ENCODE results near the gene LSM10. TPM values are rescaled to one million over a fixed set of nuclear protein-coding genes. Genes with fewer than 3 reads are reported as not detected.

LSM10 gene
- total and polyA plus RNA-seq, 7 donors: 50.5 to 114 (median 56.6) TPM

GRCh38 chr1:36408479-36408878 is 10.8 kb upstream of the LSM10 start:
- Histone ChIP-seq H3K27ac (no peak overlapping the region), H3K27me3 (no peaks in the 10 kb centered on the region), H3K4me1 (no peaks in the 10 kb centered on the region), H3K9me3 (no peaks in the 10 kb centered on the region), H3K36me3 (no peaks in the 10 kb centered on the region), H3K4me3 (no peak overlapping the region)
- intact Hi-C loops (cut with DNase I): no loop called here
- DNase-seq: no peak
- 83 to 84% methylated on average over 2 of the region's 2 CpGs for WGBS, 2 donors
- TF ChIP-seq POLR2A (IDR thresholded peaks at IDR 0.05) (no peak), EP300 (IDR thresholded peaks at IDR 0.05) (no peak), POLR2AphosphoS5 (IDR thresholded peaks at IDR 0.05) (no peak)
- TF ChIP-seq, protein P1, sequence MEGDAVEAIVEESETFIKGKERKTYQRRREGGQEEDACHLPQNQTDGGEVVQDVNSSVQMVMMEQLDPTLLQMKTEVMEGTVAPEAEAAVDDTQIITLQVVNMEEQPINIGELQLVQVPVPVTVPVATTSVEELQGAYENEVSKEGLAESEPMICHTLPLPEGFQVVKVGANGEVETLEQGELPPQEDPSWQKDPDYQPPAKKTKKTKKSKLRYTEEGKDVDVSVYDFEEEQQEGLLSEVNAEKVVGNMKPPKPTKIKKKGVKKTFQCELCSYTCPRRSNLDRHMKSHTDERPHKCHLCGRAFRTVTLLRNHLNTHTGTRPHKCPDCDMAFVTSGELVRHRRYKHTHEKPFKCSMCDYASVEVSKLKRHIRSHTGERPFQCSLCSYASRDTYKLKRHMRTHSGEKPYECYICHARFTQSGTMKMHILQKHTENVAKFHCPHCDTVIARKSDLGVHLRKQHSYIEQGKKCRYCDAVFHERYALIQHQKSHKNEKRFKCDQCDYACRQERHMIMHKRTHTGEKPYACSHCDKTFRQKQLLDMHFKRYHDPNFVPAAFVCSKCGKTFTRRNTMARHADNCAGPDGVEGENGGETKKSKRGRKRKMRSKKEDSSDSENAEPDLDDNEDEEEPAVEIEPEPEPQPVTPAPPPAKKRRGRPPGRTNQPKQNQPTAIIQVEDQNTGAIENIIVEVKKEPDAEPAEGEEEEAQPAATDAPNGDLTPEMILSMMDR (IDR thresholded peaks at IDR 0.05): no peak

DNA sequence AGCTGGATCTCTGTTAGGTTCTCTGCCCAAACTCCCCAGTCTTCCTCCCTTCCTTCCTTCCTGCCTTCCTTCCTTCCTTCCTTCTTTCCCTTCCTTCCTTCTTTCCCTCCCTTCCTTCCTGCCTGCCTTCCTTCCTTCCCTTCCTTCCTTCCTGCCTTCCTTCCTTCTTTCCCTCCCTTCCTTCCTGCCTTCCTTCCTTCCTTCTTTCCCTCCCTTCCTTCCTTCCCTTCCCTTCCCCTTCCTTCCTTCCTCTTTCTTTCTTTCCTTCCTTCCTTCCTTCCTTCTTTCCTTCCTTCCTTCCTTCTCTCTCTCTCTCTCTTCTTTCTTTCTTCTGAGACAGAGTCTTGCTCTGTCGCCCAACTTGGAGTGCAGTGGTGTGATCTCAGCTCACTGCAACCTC is 8.7 kb upstream of the LSM10 start:
- Histone ChIP-seq H3K36me3 (no peaks in the 10 kb centered on the region), H3K4me1 (no peaks in the 10 kb centered on the region), H3K4me3 (no peak overlapping the region), H3K27ac (no peak overlapping the region), H3K9me3 (no peaks in the 10 kb centered on the region), H3K27me3 (no peaks in the 10 kb centered on the region)
- 95 to 98% methylated on average over 1 of the region's 1 CpG for WGBS, 2 donors
- no peak for TF ChIP-seq POLR2AphosphoS5 (IDR thresholded peaks at IDR 0.05)
- TF ChIP-seq, protein P1 (IDR thresholded peaks at IDR 0.05): no peak
- no peak for TF ChIP-seq EP300 (IDR thresholded peaks at IDR 0.05)
- no peak for TF ChIP-seq POLR2A (IDR thresholded peaks at IDR 0.05)
- intact Hi-C loops (cut with DNase I): no loop called here
- no peak for DNase-seq

DNA sequence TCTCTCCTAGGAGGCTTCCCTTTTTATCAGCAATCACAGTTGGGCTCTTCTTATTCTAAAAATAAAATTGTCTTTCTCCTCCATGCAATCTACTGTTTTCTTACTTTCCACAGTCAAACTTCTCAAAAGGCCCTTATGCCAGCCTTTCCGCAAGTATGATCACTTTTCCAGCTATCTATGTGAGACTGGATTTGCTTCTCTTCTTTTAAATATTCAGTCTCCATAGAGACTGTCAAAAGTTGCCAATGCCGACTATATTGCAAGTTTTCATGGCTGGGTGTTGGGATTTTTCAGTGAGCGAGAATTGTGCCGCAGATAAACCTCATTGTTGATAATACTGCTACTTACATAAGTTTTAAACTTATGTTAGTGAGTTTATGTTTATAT is 4.8 kb upstream of the LSM10 start:
- intact Hi-C loops (cut with DNase I): no loop called here
- peaks cover 0 to 5% (median 3%) of the 10 kb centered on the region in 4 donors for H3K4me1 ChIP-seq
- WGBS, 2 donors: 92% methylated on average over 4 of the region's 4 CpGs
- TF ChIP-seq, protein P1 (IDR thresholded peaks at IDR 0.05): no peak
- TF ChIP-seq EP300 (IDR thresholded peaks at IDR 0.05) (no peak), POLR2A (IDR thresholded peaks at IDR 0.05) (no peak)
- H3K27ac ChIP-seq: no peak overlapping the region
- no peaks in the 10 kb centered on the region for H3K9me3 ChIP-seq
- DNase-seq: no peak
- H3K4me3 ChIP-seq: no peak overlapping the region
- H3K36me3 ChIP-seq: no peaks in the 10 kb centered on the region
- H3K27me3 ChIP-seq: no peaks in the 10 kb centered on the region

DNA sequence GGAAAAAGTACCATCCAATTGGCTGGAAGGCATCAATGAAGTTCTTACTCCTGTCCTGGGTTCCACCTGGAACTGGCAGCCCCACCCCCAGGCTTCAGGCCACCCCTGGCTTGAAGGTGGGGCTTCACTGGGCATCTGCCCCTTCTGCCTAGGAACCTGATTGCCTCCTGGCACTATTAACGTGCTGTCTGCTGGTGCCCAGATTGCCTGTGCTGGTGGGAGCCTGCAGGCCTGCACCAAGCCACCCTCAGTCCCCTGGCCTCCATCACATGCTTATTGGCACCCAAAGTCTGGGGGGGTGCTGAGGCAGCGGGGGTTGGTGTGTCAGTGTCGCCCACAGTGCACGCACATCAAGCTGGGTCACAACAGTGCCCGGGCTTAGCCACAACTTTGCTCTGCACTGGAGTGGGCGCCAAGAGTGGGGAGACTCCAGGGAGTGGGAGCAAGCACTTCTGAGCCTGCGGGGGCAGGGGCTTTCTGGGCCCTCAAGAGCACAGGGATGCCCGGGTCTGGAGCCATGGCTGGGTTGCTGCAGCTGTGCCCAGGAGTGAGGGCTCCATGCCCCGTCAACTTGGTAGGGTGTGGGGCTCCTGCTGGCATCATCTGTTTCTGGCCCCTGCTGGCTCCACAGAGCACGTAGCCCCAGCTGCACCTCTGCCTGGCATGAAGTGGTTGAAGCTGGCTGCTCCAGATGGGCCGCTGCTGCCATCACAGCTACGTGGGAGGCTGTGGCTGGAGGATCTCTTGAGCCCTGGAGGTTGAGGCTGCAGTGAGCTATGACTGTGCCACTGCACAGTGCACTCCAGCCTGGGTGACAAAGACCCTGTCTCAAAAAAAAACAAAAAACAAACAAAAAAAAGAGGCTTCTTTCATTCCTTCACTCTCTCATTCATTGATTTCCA is 4.1 kb upstream of the LSM10 start:
- Histone ChIP-seq H3K4me3 (peak overlapping the region in 1 of 4 donors; percentile 23), H3K27me3 (no peaks in the 10 kb centered on the region), H3K27ac (peak overlapping the region in 1 of 4 donors; percentile 55), H3K9me3 (no peaks in the 10 kb centered on the region), H3K36me3 (no peaks in the 10 kb centered on the region), H3K4me1 (peaks cover 0 to 9% (median 6%) of the 10 kb centered on the region in 4 donors)
- intact Hi-C loops (cut with DNase I): no loop called here
- no peak for DNase-seq
- 90 to 95% methylated on average over 12 of the region's 12 CpGs for WGBS, 2 donors
- no peak for TF ChIP-seq EP300 (IDR thresholded peaks at IDR 0.05)
- no peak for TF ChIP-seq POLR2AphosphoS5 (IDR thresholded peaks at IDR 0.05)
- TF ChIP-seq POLR2A (IDR thresholded peaks at IDR 0.05): no peak
- TF ChIP-seq, protein P1 (IDR thresholded peaks at IDR 0.05): no peak

Data from sigmoid colon (tissue), 7 donors.